ENCODE measurements around the gene PODXL2.

The PODXL2 gene

GRCh38 chr3:127684871-127685707, 56.1 kb downstream of the PODXL2 start:
- H3K27ac ChIP-seq = no peak overlapping the region
- no peak overlapping the region for H3K4me3 ChIP-seq

- H3K27ac ChIP-seq = no peak overlapping the region
- H3K4me3 ChIP-seq = no peak overlapping the region
These were observed 56.9 kb downstream of the PODXL2 start for GRCh38 chr3:127685708-127686511.

- Histone ChIP-seq H3K27ac (no peak overlapping the region), H3K4me3 (no peak overlapping the region)
These were observed 57.5 kb downstream of the PODXL2 start for GRCh38 chr3:127686512-127686894.

- no peak overlapping the region for H3K4me3 ChIP-seq
- no peak overlapping the region for H3K27ac ChIP-seq
These were observed 58.3 kb downstream of the PODXL2 start for GRCh38 chr3:127687228-127687737.

- H3K4me3 ChIP-seq = no peak overlapping the region
- no peak overlapping the region for H3K27ac ChIP-seq
These were observed 59.0 kb downstream of the PODXL2 start for GRCh38 chr3:127688022-127688415.

- H3K27ac ChIP-seq = no peak overlapping the region
- H3K4me3 ChIP-seq = no peak overlapping the region
These were observed 59.7 kb downstream of the PODXL2 start for GRCh38 chr3:127688416-127689265.

GRCh38 chr3:127689266-127689860, 60.4 kb downstream of the PODXL2 start:
- Histone ChIP-seq H3K4me3 (no peak overlapping the region), H3K27ac (no peak overlapping the region)

- peak overlapping the region in 8 of 21 experiments; percentile 20 to 64 (median 46) for H3K27ac ChIP-seq
- no peak overlapping the region for H3K4me3 ChIP-seq
These were observed 61.1 kb downstream of the PODXL2 start for GRCh38 chr3:127690106-127690505.

GRCh38 chr3:127690823-127691452, 62.0 kb downstream of the PODXL2 start:
- no peak overlapping the region for H3K4me3 ChIP-seq
- peak overlapping the region in 8 of 21 experiments; percentile 20 to 64 (median 46) for H3K27ac ChIP-seq

- Histone ChIP-seq H3K4me3 (no peak overlapping the region), H3K27ac (no peak overlapping the region)
These were observed 62.5 kb downstream of the PODXL2 start for GRCh38 chr3:127691489-127691888.

- H3K27ac ChIP-seq = no peak overlapping the region
- no peak overlapping the region for H3K4me3 ChIP-seq
These were observed 63.0 kb downstream of the PODXL2 start for GRCh38 chr3:127691974-127692373.

GRCh38 chr3:127692501-127693335, 63.7 kb downstream of the PODXL2 start:
- Histone ChIP-seq H3K4me3 (no peak overlapping the region), H3K27ac (no peak overlapping the region)

- H3K27ac ChIP-seq = no peak overlapping the region
- no peak overlapping the region for H3K4me3 ChIP-seq
These were observed 64.4 kb downstream of the PODXL2 start for GRCh38 chr3:127693336-127693843.

- H3K4me3 ChIP-seq = no peak overlapping the region
- no peak overlapping the region for H3K27ac ChIP-seq
These were observed 65.7 kb downstream of the PODXL2 start for GRCh38 chr3:127694467-127695215.

GRCh38 chr3:127697551-127698240, 68.7 kb downstream of the PODXL2 start:
- no peak overlapping the region for H3K4me3 ChIP-seq

GRCh38 chr3:127698286-127698685, 69.3 kb downstream of the PODXL2 start:
- H3K4me3 ChIP-seq = no peak overlapping the region
- H3K27ac ChIP-seq = peak overlapping the region in 20 of 21 experiments; percentile 6 to 87 (median 69)

More at GRCh38 chr3:127697551-127698240, 68.7 kb downstream of the PODXL2 start:
- peak overlapping the region in 19 of 21 experiments; percentile 6 to 87 (median 71) for H3K27ac ChIP-seq
